ENCODE measurements around the gene KRTAP5-1.

GRCh38 chr11:1547467-1548098 lies 37.5 kb downstream of the KRTAP5-1 start:
- TF ChIP-seq CTCF (IDR thresholded peaks at IDR 0.05; ENCODE audit: insufficient read depth, low read length, poor library complexity, severe bottlenecking) (no peak), EZH2phosphoT487 (conservative IDR thresholded peaks at IDR 0.05; ENCODE audit: low read length) (no peak)
